GM23338 (cell line): Measurements from ENCODE around the gene DGKH. TPM values are rescaled to one million over a fixed set of nuclear protein-coding genes. Genes with fewer than 3 reads are reported as not detected.

Source experiments
- ATAC-seq: fragments of 200-7000 bp; cut with Tn5 transposase; 3 replicates; pipeline ENCODE4 v1.9.1; 2020
- DNase-seq: peaks from one replicate; pipeline ENCODE4 v3.0.0-alpha.2; 2015; ENCODE audit warnings: low spot score
- H2AFZ ChIP-seq: fragments of 200-600 bp; sonication (generic); 2 replicates; pipeline ENCODE4 v1.8.0; 2016; ENCODE audit warnings: antibody characterized with exemption, mild to moderate bottlenecking, moderate library complexity
- H3F3A ChIP-seq: fragments of 200-600 bp; sonication (generic); replicated peaks from 2 replicates; pipeline ENCODE4 v1.8.0; 2017; ENCODE audit warnings: antibody characterized with exemption, mixed run types, low read depth
- H3K27ac ChIP-seq: fragments of 200-600 bp; sonication (generic); 2 replicates; pipeline ENCODE4 v1.6.1; 2016; ENCODE audit warnings: low read depth
- H3K27me3 ChIP-seq: fragments of 200-600 bp; sonication (generic); 2 replicates; pipeline ENCODE4 v1.8.0; 2016; ENCODE audit warnings: mild to moderate bottlenecking, mixed run types, moderate library complexity; ENCODE audit not compliant: insufficient read depth
- H3K36me3 ChIP-seq: fragments of 200-600 bp; sonication (generic); 2 replicates; pipeline ENCODE4 v1.8.0; 2016; ENCODE audit warnings: mild to moderate bottlenecking; ENCODE audit not compliant: insufficient read depth
- H3K4me1 ChIP-seq: fragments of 200-600 bp; sonication (generic); 2 replicates; pipeline ENCODE4 v1.8.0; 2016; ENCODE audit warnings: mild to moderate bottlenecking, moderate library complexity; ENCODE audit not compliant: insufficient read depth
- H3K4me2 ChIP-seq: fragments of 200-600 bp; sonication (generic); 2 replicates; pipeline ENCODE4 v1.7.1; 2017; ENCODE audit warnings: mixed run types
- H3K4me3 ChIP-seq: fragments of 200-600 bp; sonication (generic); 2 replicates; pipeline ENCODE4 v1.6.1; 2016; ENCODE audit warnings: mixed run types
- H3K79me2 ChIP-seq: fragments of 200-600 bp; sonication (generic); replicated peaks from 2 replicates; pipeline ENCODE4 v1.8.0; 2017; ENCODE audit warnings: mild to moderate bottlenecking; ENCODE audit not compliant: insufficient read depth
- H3K9me2 ChIP-seq: fragments of 200-600 bp; sonication (generic); 2 replicates; pipeline ENCODE4 v1.8.0; 2017; ENCODE audit not compliant: insufficient read depth
- H4K20me1 ChIP-seq: fragments of 200-600 bp; sonication (generic); replicated peaks from 2 replicates; pipeline ENCODE4 v1.8.0; 2017; ENCODE audit warnings: mild to moderate bottlenecking; ENCODE audit not compliant: insufficient read depth
- H3K27ac Mint-ChIP-seq: 2 replicates; pipeline ENCODE4 v1.8.0; 2020; ENCODE audit warnings: inconsistent platforms, mild to moderate bottlenecking, moderate library complexity, mixed read lengths
- H3K27me3 Mint-ChIP-seq: 3 replicates; pipeline ENCODE4 v1.8.0; 2022; ENCODE audit warnings: low read depth, mild to moderate bottlenecking, moderate library complexity, mixed read lengths, inconsistent platforms; ENCODE audit not compliant: insufficient read depth, poor library complexity
- H3K36me3 Mint-ChIP-seq: 3 replicates; pipeline ENCODE4 v1.8.0; 2021; ENCODE audit warnings: low read depth, mild to moderate bottlenecking, inconsistent platforms, moderate library complexity, mixed read lengths
- H3K4me1 Mint-ChIP-seq: 3 replicates; pipeline ENCODE4 v1.8.0; 2020; ENCODE audit warnings: mild to moderate bottlenecking, inconsistent platforms, mixed read lengths
- H3K4me3 Mint-ChIP-seq: 3 replicates; pipeline ENCODE4 v1.8.0; 2021; ENCODE audit warnings: moderate library complexity, mild to moderate bottlenecking, inconsistent platforms, mixed read lengths
- H3K9me3 Mint-ChIP-seq: 3 replicates; pipeline ENCODE4 v1.8.0; 2020; ENCODE audit warnings: moderate library complexity, mild to moderate bottlenecking, inconsistent platforms, mixed read lengths
- CREB1 ChIP-seq: fragments of 250-450 bp; sonication (Bioruptor Pico); IDR thresholded peaks from 2 replicates; pipeline ENCODE4 v1.5.0; 2020; ENCODE audit warnings: low read depth, mild to moderate bottlenecking, moderate library complexity
- EZH2 ChIP-seq: fragments of 200-600 bp; sonication (generic); IDR thresholded peaks from one replicate; pipeline ENCODE4 v1.8.0; 2017; ENCODE audit warnings: antibody characterized with exemption, mild to moderate bottlenecking, low read depth; ENCODE audit not compliant: unreplicated experiment
- EZH2phosphoT487 ChIP-seq: fragments of 200-600 bp; sonication (generic); IDR thresholded peaks from one replicate; pipeline ENCODE4 v1.8.1; 2018; ENCODE audit warnings: antibody characterized with exemption; ENCODE audit not compliant: unreplicated experiment
- JUNB ChIP-seq: IDR thresholded peaks from one replicate; pipeline ENCODE4 v1.6.1; 2016; ENCODE audit warnings: antibody characterized with exemption; ENCODE audit not compliant: unreplicated experiment
- NANOG ChIP-seq: IDR thresholded peaks from 2 replicates; pipeline ENCODE4 v1.6.1; 2016; ENCODE audit warnings: antibody characterized with exemption, borderline replicate concordance
- POLR2AphosphoS5 ChIP-seq: IDR thresholded peaks from 2 replicates; pipeline ENCODE4 v1.6.1; 2016; ENCODE audit warnings: antibody characterized with exemption, low read depth
- STAT1 ChIP-seq: IDR thresholded peaks from one replicate; pipeline ENCODE4 v1.6.1; 2016; ENCODE audit warnings: antibody characterized with exemption; ENCODE audit not compliant: unreplicated experiment
- ZNF114 ChIP-seq: fragments of 250-450 bp; sonication (Bioruptor Pico); IDR thresholded peaks from 2 replicates; pipeline ENCODE4 v1.5.0; 2020; ENCODE audit warnings: mild to moderate bottlenecking, moderate library complexity
- ZNF331 ChIP-seq: fragments of 250-450 bp; sonication (Bioruptor Pico); IDR thresholded peaks from 2 replicates; pipeline ENCODE4 v1.5.0; 2020; ENCODE audit warnings: low read depth, mild to moderate bottlenecking, moderate library complexity
- polyA plus RNA-seq: library from polyadenylated mRNA; unstranded; fragments of >200 nt; fragmentation: Nextera tagmentation; extraction: Ambion mirVana; gene quantifications from 2 replicates; pipeline ENCODE4 v1.2.1, GENCODE V29; 2016
- total RNA-seq: library from RNA; depleted of rRNA; stranded (reverse); fragments of >200 nt; shearing (Covaris generic); gene quantifications from 2 replicates; pipeline ENCODE4 v1.2.3, GENCODE V29; 2014
- TF ChIP-seq, protein P1 (sequence below), 2 experiments: fragments of 200-600 bp in 1 of 2; sonication (generic) in 1 of 2; conservative IDR thresholded peaks; 2 replicates each; pipeline versions ENCODE4 v1.5.1 to v1.6.1; 2016 to 2017; ENCODE audit warnings: antibody characterized with exemption in 2 of 2, low read depth in 2 of 2, mild to moderate bottlenecking in 2 of 2, moderate library complexity in 1 of 2
- TF ChIP-seq, protein P2 (sequence below): fragments of 250-450 bp; sonication (Bioruptor Pico); IDR thresholded peaks from 2 replicates; pipeline ENCODE4 v1.5.0; 2020; ENCODE audit warnings: mild to moderate bottlenecking, moderate library complexity
- TF ChIP-seq, protein P3 (sequence below): IDR thresholded peaks from one replicate; pipeline ENCODE4 v1.6.1; 2018; ENCODE audit warnings: antibody characterized with exemption; ENCODE audit not compliant: unreplicated experiment
- TF ChIP-seq, protein P4 (sequence below): IDR thresholded peaks from 2 replicates; pipeline ENCODE4 v1.6.1; 2016; ENCODE audit warnings: antibody characterized with exemption

The DGKH gene
- total and polyA plus RNA-seq, 2 experiments from 2014 or later = 2.1 to 7.5 TPM

DNA sequence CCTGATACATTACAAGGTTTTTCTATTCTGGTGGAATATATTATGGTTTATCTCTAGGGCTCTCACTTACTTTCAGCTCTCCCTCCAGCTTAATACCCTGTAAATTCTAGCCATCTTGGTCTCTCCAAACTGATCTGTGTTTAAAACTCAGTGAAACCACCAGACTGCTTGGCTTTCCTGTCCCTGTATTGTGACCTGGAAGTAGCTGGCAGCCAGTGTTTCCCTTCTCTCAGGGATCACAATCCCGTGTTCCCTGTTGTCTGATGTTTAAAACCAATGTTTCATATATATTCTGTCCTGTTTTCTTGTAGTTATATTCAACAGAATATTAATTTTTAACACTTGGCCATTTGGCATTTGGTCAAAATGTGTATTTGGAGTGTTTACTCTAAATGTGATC, 231.5 kb downstream of the DGKH start:
- no peak overlapping the region for H3K27ac Mint-ChIP-seq
- peaks cover 9% of the 10 kb centered on the region; the same call in 1 of the 2 replicates for H4K20me1 ChIP-seq
- no peak for ATAC-seq

More for the DNA sequence above, 231.5 kb downstream of the DGKH start:
- DNase-seq = no peak
- Mint-ChIP-seq H3K4me3 (no peak overlapping the region), H3K4me1 (peaks cover 49% of the 10 kb centered on the region), H3K36me3 (no peaks in the 10 kb centered on the region), H3K9me3 (peaks cover 4% of the 10 kb centered on the region; the same call in 2 of the 3 replicates), H3K27me3 (no peaks in the 10 kb centered on the region)
- no peaks in the 10 kb centered on the region for H3F3A ChIP-seq
- H3K9me2 ChIP-seq = no peaks in the 10 kb centered on the region
- peaks cover 98% of the 10 kb centered on the region for H3K79me2 ChIP-seq
- no peak for TF ChIP-seq POLR2AphosphoS5
- no peak for TF ChIP-seq EZH2
- no peak for TF ChIP-seq JUNB
- no peak for TF ChIP-seq ZNF331
- TF ChIP-seq, protein P1, sequence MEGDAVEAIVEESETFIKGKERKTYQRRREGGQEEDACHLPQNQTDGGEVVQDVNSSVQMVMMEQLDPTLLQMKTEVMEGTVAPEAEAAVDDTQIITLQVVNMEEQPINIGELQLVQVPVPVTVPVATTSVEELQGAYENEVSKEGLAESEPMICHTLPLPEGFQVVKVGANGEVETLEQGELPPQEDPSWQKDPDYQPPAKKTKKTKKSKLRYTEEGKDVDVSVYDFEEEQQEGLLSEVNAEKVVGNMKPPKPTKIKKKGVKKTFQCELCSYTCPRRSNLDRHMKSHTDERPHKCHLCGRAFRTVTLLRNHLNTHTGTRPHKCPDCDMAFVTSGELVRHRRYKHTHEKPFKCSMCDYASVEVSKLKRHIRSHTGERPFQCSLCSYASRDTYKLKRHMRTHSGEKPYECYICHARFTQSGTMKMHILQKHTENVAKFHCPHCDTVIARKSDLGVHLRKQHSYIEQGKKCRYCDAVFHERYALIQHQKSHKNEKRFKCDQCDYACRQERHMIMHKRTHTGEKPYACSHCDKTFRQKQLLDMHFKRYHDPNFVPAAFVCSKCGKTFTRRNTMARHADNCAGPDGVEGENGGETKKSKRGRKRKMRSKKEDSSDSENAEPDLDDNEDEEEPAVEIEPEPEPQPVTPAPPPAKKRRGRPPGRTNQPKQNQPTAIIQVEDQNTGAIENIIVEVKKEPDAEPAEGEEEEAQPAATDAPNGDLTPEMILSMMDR (conservative IDR thresholded peaks at IDR 0.05; ENCODE audit: low read depth in 2 of 2) = no peak
- TF ChIP-seq, protein P2, sequence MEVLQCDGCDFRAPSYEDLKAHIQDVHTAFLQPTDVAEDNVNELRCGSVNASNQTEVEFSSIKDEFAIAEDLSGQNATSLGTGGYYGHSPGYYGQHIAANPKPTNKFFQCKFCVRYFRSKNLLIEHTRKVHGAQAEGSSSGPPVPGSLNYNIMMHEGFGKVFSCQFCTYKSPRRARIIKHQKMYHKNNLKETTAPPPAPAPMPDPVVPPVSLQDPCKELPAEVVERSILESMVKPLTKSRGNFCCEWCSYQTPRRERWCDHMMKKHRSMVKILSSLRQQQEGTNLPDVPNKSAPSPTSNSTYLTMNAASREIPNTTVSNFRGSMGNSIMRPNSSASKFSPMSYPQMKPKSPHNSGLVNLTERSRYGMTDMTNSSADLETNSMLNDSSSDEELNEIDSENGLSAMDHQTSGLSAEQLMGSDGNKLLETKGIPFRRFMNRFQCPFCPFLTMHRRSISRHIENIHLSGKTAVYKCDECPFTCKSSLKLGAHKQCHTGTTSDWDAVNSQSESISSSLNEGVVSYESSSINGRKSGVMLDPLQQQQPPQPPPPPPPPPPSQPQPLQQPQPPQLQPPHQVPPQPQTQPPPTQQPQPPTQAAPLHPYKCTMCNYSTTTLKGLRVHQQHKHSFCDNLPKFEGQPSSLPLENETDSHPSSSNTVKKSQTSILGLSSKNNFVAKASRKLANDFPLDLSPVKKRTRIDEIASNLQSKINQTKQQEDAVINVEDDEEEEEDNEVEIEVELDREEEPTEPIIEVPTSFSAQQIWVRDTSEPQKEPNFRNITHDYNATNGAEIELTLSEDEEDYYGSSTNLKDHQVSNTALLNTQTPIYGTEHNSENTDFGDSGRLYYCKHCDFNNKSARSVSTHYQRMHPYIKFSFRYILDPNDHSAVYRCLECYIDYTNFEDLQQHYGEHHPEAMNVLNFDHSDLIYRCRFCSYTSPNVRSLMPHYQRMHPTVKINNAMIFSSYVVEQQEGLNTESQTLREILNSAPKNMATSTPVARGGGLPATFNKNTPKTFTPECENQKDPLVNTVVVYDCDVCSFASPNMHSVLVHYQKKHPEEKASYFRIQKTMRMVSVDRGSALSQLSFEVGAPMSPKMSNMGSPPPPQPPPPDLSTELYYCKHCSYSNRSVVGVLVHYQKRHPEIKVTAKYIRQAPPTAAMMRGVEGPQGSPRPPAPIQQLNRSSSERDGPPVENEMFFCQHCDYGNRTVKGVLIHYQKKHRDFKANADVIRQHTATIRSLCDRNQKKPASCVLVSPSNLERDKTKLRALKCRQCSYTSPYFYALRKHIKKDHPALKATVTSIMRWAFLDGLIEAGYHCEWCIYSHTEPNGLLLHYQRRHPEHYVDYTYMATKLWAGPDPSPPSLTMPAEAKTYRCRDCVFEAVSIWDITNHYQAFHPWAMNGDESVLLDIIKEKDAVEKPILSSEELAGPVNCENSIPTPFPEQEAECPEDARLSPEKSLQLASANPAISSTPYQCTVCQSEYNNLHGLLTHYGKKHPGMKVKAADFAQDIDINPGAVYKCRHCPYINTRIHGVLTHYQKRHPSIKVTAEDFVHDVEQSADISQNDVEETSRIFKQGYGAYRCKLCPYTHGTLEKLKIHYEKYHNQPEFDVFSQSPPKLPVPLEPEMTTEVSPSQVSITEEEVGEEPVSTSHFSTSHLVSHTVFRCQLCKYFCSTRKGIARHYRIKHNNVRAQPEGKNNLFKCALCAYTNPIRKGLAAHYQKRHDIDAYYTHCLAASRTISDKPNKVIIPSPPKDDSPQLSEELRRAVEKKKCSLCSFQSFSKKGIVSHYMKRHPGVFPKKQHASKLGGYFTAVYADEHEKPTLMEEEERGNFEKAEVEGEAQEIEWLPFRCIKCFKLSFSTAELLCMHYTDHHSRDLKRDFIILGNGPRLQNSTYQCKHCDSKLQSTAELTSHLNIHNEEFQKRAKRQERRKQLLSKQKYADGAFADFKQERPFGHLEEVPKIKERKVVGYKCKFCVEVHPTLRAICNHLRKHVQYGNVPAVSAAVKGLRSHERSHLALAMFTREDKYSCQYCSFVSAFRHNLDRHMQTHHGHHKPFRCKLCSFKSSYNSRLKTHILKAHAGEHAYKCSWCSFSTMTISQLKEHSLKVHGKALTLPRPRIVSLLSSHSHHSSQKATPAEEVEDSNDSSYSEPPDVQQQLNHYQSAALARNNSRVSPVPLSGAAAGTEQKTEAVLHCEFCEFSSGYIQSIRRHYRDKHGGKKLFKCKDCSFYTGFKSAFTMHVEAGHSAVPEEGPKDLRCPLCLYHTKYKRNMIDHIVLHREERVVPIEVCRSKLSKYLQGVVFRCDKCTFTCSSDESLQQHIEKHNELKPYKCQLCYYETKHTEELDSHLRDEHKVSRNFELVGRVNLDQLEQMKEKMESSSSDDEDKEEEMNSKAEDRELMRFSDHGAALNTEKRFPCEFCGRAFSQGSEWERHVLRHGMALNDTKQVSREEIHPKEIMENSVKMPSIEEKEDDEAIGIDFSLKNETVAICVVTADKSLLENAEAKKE (CRISPR knock-in tag) = no peak
- TF ChIP-seq EZH2phosphoT487 = no peak
- TF ChIP-seq STAT1 = no peak
- TF ChIP-seq, protein P3, sequence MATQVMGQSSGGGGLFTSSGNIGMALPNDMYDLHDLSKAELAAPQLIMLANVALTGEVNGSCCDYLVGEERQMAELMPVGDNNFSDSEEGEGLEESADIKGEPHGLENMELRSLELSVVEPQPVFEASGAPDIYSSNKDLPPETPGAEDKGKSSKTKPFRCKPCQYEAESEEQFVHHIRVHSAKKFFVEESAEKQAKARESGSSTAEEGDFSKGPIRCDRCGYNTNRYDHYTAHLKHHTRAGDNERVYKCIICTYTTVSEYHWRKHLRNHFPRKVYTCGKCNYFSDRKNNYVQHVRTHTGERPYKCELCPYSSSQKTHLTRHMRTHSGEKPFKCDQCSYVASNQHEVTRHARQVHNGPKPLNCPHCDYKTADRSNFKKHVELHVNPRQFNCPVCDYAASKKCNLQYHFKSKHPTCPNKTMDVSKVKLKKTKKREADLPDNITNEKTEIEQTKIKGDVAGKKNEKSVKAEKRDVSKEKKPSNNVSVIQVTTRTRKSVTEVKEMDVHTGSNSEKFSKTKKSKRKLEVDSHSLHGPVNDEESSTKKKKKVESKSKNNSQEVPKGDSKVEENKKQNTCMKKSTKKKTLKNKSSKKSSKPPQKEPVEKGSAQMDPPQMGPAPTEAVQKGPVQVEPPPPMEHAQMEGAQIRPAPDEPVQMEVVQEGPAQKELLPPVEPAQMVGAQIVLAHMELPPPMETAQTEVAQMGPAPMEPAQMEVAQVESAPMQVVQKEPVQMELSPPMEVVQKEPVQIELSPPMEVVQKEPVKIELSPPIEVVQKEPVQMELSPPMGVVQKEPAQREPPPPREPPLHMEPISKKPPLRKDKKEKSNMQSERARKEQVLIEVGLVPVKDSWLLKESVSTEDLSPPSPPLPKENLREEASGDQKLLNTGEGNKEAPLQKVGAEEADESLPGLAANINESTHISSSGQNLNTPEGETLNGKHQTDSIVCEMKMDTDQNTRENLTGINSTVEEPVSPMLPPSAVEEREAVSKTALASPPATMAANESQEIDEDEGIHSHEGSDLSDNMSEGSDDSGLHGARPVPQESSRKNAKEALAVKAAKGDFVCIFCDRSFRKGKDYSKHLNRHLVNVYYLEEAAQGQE = no peak
- no peak for TF ChIP-seq ZNF114 (CRISPR knock-in tag)
- no peak for TF ChIP-seq CREB1 (CRISPR knock-in tag)
- TF ChIP-seq, protein P4, sequence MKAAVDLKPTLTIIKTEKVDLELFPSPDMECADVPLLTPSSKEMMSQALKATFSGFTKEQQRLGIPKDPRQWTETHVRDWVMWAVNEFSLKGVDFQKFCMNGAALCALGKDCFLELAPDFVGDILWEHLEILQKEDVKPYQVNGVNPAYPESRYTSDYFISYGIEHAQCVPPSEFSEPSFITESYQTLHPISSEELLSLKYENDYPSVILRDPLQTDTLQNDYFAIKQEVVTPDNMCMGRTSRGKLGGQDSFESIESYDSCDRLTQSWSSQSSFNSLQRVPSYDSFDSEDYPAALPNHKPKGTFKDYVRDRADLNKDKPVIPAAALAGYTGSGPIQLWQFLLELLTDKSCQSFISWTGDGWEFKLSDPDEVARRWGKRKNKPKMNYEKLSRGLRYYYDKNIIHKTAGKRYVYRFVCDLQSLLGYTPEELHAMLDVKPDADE = no peak
- TF ChIP-seq NANOG = no peak
- H3K4me3 ChIP-seq = no peak overlapping the region
- no peak overlapping the region for H3K4me2 ChIP-seq
- H3K4me1 ChIP-seq = peaks cover 37% of the 10 kb centered on the region
- H2AFZ ChIP-seq = no peak overlapping the region
- no peaks in the 10 kb centered on the region for H3K36me3 ChIP-seq
- H3K27me3 ChIP-seq = no peaks in the 10 kb centered on the region
- no peak overlapping the region for H3K27ac ChIP-seq
